GM20000 (cell line): ENCODE results near the gene HNRNPA0.

ENCODE experiments used
- DNase-seq: peaks from one replicate; pipeline ENCODE4 v3.0.0; 2012; ENCODE audit warnings: low spot score
- TF ChIP-seq, protein P1 (sequence below): IDR thresholded peaks from 2 replicates; pipeline ENCODE4 v1.5.1; 2012; ENCODE audit warnings: mild to moderate bottlenecking, control low read depth; ENCODE audit errors: extremely low read depth, missing control alignments

Gene HNRNPA0

DNA sequence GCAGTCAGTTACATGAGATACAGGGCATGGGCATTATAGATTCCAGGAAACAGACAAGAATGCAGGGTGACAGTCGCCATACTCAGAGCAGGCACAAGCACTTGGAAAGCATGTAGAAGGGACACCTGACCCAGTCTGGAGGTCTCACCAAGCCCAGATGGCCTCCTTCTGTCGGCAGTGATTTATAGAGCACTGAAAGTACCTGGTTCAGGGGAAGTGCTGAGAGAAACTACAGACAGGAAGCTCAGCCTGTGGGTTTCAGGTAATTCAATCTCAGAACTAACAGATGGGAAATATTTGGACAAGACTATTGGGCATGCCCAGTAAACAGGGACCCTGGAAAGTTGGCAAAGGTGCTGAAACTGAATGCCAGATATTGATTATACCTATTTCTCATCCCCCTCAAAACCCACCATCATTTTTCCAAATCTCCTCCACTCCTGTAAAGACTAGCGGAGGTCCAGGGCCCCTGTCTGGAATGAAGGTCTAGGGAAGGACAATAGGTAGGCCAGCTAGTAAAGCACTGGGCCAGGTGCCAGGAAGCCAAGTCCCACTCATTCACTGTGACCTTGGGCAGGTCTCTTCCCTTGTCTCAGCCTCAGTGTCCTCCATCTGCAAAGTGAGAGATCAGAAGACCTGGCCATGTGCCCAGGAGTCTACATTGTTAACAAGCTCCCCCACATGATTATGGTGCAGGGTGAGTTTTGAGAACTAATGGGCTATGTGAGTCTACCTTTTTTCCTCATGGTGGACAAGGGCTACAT lies 45.2 kb downstream of the HNRNPA0 start:
- DNase-seq = no peak
- TF ChIP-seq, protein P1, sequence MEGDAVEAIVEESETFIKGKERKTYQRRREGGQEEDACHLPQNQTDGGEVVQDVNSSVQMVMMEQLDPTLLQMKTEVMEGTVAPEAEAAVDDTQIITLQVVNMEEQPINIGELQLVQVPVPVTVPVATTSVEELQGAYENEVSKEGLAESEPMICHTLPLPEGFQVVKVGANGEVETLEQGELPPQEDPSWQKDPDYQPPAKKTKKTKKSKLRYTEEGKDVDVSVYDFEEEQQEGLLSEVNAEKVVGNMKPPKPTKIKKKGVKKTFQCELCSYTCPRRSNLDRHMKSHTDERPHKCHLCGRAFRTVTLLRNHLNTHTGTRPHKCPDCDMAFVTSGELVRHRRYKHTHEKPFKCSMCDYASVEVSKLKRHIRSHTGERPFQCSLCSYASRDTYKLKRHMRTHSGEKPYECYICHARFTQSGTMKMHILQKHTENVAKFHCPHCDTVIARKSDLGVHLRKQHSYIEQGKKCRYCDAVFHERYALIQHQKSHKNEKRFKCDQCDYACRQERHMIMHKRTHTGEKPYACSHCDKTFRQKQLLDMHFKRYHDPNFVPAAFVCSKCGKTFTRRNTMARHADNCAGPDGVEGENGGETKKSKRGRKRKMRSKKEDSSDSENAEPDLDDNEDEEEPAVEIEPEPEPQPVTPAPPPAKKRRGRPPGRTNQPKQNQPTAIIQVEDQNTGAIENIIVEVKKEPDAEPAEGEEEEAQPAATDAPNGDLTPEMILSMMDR = no peak

DNA sequence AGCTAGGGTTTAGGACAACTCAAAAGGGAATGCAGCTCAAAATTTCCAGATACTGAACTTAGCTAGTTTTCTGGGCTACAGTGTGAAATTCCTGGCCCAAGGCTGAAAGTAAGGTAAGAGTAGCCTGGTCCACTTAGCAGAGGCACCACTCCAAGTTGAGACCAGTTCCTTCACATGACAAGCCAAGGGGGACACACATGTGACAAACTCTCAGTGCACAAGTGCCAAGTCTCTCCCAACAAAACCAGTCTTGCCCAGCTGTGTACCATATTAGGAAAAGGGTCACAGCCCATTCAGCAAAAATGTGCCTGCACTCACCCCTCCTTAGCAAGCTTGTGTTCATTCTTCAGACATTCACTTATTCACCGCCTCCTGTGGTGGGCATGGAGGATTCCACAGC lies 46.1 kb downstream of the HNRNPA0 start:
- TF ChIP-seq, protein P1 = no peak
- DNase-seq = no peak

DNA sequence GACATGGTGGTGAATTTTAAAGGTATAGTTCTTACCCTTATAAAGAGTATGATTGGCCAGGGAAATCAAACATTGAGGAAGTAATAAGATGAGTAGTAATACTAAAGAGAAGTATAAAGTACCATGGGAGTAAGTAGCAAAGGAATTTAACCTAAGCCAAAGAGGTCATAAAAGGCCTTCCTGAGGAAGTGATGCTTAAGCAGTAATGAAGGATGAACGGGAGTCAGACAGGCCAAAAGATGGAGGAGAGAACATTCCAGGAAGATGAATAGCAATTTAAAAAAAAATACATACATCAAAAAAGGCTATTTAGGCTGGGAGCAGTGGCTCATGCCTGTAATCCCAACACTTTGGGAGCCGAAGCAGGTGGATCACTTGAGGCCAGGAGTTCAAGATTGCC lies 47.3 kb downstream of the HNRNPA0 start:
- no peak for DNase-seq
- TF ChIP-seq, protein P1 = no peak

DNA sequence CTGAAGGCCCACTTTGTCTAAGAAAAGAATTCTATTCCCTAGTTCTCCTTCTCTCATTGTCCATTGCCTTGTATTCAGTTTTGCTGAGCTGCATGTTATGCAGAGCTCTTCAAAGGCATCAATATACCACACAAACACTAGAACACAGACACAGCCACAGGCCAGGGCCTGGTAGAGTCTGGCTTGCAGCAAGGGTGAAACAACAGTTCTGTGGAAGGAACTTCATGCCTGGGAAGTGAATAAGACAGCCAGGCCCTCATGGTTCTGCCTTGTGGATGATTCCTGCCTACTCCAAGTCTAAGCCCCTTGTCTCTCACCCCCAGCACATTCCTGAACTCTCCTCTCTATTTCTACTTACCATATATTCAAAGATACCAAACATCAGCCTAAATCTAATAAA lies 49.1 kb downstream of the HNRNPA0 start:
- TF ChIP-seq, protein P1 = no peak
- no peak for DNase-seq

DNA sequence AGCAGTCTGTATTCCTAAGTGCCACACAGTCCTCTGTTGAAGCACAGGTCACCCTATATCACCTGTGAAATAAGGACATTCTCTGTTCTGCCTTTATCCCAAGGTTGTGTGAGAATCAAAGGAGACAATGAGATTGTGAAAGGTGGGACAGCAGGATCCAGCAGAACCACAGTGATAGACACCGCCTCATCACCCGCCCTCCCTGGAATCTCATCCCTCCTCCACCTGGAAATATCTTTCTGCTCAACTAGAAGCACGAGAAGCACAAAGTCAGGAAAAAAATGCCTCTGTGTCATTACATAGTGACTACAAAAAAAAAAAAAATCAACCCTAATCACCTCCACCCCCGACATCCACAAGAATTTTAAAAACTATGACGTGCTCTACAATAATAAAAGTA lies 50.6 kb downstream of the HNRNPA0 start:
- TF ChIP-seq, protein P1 = no peak
- no peak for DNase-seq

DNA sequence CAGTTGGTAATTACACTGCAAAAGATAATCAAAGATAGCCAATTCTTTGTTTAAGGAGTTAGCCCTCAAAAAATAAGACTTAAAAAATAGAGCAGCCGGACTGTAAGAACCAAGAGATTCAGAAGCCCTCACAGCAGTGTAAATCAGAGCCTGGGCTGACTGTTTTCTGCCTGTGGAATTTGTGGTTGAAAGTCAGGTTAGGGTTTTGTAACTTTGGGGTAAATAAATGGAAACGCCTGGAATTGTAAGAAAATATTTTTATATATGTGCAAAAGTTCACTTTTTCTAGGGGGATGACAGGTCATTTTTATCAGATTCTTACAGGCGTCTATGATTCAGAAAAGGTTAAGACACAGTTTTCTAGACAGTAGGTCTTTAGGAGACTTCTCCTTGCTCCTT lies 53.9 kb downstream of the HNRNPA0 start:
- DNase-seq = no peak
- TF ChIP-seq, protein P1 = no peak

DNA sequence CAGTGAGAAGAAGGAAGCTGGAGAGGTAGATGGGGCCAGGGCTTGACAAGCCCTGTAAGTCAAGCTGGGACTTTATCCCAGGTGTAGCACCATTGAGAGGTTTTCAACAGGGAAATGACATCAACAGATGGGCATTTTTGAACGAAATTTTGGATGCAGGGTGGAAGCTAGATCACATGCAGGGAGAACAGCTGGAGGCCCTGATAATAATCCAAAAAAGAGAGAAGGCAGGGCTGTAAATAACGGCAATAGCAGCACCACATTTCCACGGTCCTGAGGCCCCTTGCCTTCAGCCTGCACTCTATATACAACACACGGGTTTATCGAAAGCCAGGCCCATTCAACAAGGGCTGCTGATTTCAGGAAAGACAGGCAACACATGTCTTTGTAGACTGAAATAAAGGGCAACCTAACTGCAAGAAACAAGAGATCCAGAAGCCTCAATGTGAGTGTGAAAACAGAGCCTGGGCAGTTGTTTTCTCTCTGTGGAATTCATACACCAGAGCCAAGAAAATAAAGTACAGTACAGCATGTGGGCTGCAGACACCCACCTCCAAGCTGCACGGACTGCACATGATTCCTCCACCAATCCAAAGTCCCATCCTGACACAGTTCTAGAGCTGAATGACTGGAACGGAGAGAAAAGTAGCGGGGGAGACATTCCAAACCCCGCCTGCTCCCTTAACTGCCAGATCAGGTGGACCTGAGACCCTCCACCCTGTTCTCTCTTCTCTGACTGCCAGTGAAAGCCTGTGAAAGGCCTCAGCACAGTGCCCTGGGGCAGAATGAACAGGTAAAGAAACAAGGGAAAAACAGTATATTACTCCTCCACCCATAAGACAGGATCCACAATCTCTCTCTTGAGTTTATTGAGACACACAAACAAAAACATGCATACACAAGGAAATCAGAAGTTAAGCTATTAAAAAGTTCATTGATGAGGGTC lies 54.6 kb downstream of the HNRNPA0 start:
- DNase-seq = no peak
- TF ChIP-seq, protein P1 = no peak
